Measurements from ENCODE around the gene RXRB. TPM values are rescaled to one million over a fixed set of nuclear protein-coding genes. Genes with fewer than 3 reads are reported as not detected.

Gene RXRB
- total RNA-seq, 1 donor: 19.2 TPM

DNA sequence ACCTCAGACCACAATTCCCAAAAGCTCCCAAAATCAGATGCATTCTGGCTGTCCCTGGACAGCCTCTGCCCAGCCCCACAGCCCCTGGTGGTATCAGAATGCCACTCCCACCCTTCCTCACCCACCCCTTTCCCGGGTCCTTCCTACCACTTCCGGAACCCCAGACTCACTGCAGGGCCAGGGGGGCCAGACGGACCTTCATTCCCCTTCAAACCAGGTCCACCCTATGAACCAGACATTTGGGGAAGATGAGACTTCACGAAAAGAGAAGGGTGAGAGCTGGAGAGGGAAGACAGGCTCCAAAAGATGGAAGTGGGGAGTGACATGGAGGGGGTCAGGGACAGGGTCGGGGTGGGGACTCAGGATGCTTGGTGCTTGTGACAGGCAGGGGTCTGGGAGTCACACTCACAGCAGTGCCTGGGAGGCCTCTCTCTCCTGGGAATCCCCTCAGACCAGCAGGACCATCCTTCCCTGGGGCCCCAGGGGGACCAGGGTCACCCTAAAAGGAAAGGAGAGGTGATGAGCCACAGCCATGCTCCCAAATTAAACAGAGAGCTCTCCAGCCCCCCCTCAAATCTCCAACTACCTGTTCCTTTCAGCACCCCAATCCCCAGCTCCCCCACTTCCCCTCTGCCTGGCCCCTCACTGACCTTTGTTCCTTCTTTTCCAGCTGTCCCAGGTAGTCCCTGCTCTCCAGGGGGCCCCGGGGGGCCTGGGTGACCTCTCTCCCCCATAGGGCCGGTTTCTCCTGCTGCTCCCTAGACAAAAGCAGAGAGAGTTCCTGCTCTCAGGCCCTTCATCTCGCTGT lies 28.4 kb downstream of the RXRB start:
- Histone ChIP-seq H3K4me2 (ENCODE audit: insufficient read depth, low read length) (no peak overlapping the region), H3K4me3 (ENCODE audit: insufficient read depth, low read length) (no peak overlapping the region), H3K9me3 (ENCODE audit: low read depth, low read length) (no peaks in the 10 kb centered on the region), H3K27ac (ENCODE audit: low read depth, low read length) (no peak overlapping the region), H3K79me2 (ENCODE audit: insufficient read depth, low read length) (no peaks in the 10 kb centered on the region), H3K36me3 (ENCODE audit: insufficient read depth, low read length) (no peaks in the 10 kb centered on the region), H4K20me1 (ENCODE audit: insufficient read depth, low read length) (no peaks in the 10 kb centered on the region), H2AFZ (ENCODE audit: low read length) (no peak overlapping the region), H3K4me1 (ENCODE audit: insufficient read depth, low read length) (no peaks in the 10 kb centered on the region), H3K27me3 (ENCODE audit: insufficient read depth, low read length) (no peaks in the 10 kb centered on the region)
- TF ChIP-seq, protein P1, sequence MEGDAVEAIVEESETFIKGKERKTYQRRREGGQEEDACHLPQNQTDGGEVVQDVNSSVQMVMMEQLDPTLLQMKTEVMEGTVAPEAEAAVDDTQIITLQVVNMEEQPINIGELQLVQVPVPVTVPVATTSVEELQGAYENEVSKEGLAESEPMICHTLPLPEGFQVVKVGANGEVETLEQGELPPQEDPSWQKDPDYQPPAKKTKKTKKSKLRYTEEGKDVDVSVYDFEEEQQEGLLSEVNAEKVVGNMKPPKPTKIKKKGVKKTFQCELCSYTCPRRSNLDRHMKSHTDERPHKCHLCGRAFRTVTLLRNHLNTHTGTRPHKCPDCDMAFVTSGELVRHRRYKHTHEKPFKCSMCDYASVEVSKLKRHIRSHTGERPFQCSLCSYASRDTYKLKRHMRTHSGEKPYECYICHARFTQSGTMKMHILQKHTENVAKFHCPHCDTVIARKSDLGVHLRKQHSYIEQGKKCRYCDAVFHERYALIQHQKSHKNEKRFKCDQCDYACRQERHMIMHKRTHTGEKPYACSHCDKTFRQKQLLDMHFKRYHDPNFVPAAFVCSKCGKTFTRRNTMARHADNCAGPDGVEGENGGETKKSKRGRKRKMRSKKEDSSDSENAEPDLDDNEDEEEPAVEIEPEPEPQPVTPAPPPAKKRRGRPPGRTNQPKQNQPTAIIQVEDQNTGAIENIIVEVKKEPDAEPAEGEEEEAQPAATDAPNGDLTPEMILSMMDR (IDR thresholded peaks at IDR 0.05; ENCODE audit: extremely low read depth, low read depth, low read length): no peak
- DNase-seq (ENCODE audit: insufficient read length, low spot score, missing footprints): peak; percentile 76

DNA sequence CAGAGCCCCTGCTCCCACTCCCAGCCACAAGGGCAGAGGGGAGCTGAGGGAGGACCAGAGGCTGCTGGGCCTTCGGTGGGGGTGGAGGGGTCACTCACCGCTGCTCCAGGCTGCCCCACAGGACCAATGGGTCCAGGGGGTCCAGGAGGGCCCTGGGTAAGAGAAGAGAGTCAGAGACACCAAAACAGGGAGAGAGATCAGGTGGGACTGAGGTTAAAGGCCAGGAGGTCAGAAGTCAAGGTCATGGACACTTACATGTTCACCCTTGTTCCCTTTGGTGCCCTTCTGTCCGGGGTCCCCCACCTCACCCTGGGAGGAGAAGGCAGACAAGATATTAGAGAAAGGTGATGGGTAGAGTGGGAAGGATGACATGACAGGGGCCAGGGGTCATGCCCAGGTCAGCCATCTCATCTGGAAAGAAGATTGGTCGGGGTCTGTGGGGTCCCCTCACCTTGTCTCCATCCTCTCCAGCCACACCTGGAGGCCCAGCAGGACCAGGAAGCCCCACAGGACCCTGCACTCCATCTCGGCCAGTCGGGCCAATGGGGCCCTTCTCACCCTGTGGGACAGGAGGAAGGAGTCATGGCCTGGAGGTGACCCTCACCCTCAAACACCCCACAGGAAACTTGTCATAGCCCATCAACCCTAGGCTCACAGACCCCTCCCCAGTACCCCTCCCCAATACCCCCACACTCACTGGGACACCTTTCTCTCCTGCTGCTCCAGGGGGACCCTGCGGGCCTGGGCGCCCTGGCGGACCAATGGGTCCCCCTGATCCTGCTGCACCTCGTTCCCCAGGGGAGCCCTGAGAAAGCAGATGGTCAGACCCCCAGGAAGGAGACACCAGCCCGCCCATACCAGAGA lies 29.2 kb downstream of the RXRB start:
- TF ChIP-seq, protein P1 (IDR thresholded peaks at IDR 0.05; ENCODE audit: extremely low read depth, low read depth, low read length): no peak

DNA sequence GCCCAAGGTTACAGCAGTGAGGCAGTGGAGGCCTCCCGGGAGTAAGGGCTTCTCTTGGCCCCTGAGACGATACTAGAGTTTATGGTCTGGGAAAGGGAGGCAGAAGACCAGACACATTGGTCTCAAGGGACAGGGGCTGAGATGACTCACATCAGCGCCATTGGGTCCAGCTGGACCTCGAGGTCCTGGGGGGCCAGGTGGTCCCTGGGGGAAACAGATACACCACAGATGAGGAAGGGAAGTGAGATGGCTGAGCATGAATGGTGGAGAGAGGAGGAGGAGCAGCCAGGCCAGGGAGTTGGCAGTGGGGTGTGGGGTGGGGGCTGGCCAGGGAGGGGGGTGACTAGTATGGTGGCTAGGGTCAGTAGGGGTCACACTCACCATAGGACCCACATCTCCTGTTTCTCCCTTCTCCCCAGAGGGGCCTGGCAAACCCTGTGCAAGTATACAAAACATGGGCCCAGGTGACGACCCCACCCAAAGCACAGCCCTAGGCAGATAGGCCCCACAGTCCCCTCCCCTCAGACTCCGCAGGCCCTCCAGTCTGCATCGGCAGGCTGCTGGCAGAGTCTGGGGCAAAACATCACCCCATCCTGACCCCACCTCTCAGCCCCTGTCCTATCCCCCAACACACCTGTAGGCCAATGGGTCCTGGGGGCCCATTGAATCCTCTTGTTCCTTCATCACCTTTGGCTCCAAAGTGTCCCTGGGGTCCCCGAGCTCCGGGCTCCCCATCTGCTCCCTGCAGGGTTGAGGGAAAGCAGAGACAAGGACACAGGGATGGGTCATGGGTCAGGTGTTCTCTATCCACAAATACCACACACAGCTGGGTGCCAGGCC lies 30.1 kb downstream of the RXRB start:
- no peaks in the 10 kb centered on the region for H3K79me2 ChIP-seq (ENCODE audit: insufficient read depth, low read length)
- TF ChIP-seq, protein P1 (IDR thresholded peaks at IDR 0.05; ENCODE audit: extremely low read depth, low read depth, low read length): no peak
- no peak overlapping the region for H3K4me3 ChIP-seq (ENCODE audit: insufficient read depth, low read length)
- no peaks in the 10 kb centered on the region for H4K20me1 ChIP-seq (ENCODE audit: insufficient read depth, low read length)
- peak; percentile 84 for DNase-seq (ENCODE audit: insufficient read length, low spot score, missing footprints)
- no peaks in the 10 kb centered on the region for H3K4me1 ChIP-seq (ENCODE audit: insufficient read depth, low read length)
- no peak overlapping the region for H3K27ac ChIP-seq (ENCODE audit: low read depth, low read length)
- H3K9me3 ChIP-seq (ENCODE audit: low read depth, low read length): no peaks in the 10 kb centered on the region
- H3K36me3 ChIP-seq (ENCODE audit: insufficient read depth, low read length): no peaks in the 10 kb centered on the region
- H3K4me2 ChIP-seq (ENCODE audit: insufficient read depth, low read length): no peak overlapping the region
- no peak overlapping the region for H2AFZ ChIP-seq (ENCODE audit: low read length)
- no peaks in the 10 kb centered on the region for H3K27me3 ChIP-seq (ENCODE audit: insufficient read depth, low read length)

More for the DNA sequence above, 29.2 kb downstream of the RXRB start:
- Histone ChIP-seq H4K20me1 (ENCODE audit: insufficient read depth, low read length) (no peaks in the 10 kb centered on the region), H3K36me3 (ENCODE audit: insufficient read depth, low read length) (no peaks in the 10 kb centered on the region), H3K4me3 (ENCODE audit: insufficient read depth, low read length) (no peak overlapping the region), H3K27me3 (ENCODE audit: insufficient read depth, low read length) (no peaks in the 10 kb centered on the region), H3K4me2 (ENCODE audit: insufficient read depth, low read length) (no peak overlapping the region), H3K27ac (ENCODE audit: low read depth, low read length) (no peak overlapping the region), H3K79me2 (ENCODE audit: insufficient read depth, low read length) (no peaks in the 10 kb centered on the region), H3K9me3 (ENCODE audit: low read depth, low read length) (no peaks in the 10 kb centered on the region), H3K4me1 (ENCODE audit: insufficient read depth, low read length) (no peaks in the 10 kb centered on the region), H2AFZ (ENCODE audit: low read length) (no peak overlapping the region)
- DNase-seq (ENCODE audit: insufficient read length, low spot score, missing footprints): peak; percentile 75

All from osteoblast (primary cell).